ENCODE data around the gene CDS2.

GRCh38 chr20:5148581-5148980 is 21.8 kb downstream of the CDS2 start:
- no peak for TF ChIP-seq EP300 (IDR thresholded peaks at IDR 0.05)
- TF ChIP-seq, protein P1, sequence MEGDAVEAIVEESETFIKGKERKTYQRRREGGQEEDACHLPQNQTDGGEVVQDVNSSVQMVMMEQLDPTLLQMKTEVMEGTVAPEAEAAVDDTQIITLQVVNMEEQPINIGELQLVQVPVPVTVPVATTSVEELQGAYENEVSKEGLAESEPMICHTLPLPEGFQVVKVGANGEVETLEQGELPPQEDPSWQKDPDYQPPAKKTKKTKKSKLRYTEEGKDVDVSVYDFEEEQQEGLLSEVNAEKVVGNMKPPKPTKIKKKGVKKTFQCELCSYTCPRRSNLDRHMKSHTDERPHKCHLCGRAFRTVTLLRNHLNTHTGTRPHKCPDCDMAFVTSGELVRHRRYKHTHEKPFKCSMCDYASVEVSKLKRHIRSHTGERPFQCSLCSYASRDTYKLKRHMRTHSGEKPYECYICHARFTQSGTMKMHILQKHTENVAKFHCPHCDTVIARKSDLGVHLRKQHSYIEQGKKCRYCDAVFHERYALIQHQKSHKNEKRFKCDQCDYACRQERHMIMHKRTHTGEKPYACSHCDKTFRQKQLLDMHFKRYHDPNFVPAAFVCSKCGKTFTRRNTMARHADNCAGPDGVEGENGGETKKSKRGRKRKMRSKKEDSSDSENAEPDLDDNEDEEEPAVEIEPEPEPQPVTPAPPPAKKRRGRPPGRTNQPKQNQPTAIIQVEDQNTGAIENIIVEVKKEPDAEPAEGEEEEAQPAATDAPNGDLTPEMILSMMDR (IDR thresholded peaks at IDR 0.05) = no peak

Data from stomach (tissue), 4 donors.